Lower lobe of right lung (tissue), 2 donors: ENCODE measurements around the gene MRPL34. TPM values are rescaled to one million over a fixed set of nuclear protein-coding genes. Genes with fewer than 3 reads are reported as not detected.

Source experiments
- ATAC-seq, 2 donors: fragments of 200-7000 bp; cut with Tn5 transposase; one replicate each; pipeline ENCODE4 v1.9.1; 2020 to 2022; ENCODE audit warnings: mild to moderate bottlenecking in 2 of 2, moderate library complexity in 2 of 2
- DNase-seq: peaks from one replicate; pipeline ENCODE4 v3.0.0-alpha.2; 2020
- H3K27ac ChIP-seq: fragments of 200-600 bp; one replicate; pipeline ENCODE4 v1.8.0; 2022
- H3K27me3 ChIP-seq: fragments of 200-600 bp; one replicate; pipeline ENCODE4 v1.8.0; 2022; ENCODE audit warnings: low read depth
- H3K36me3 ChIP-seq: fragments of 200-600 bp; one replicate; pipeline ENCODE4 v1.8.0; 2022; ENCODE audit warnings: mild to moderate bottlenecking
- H3K4me1 ChIP-seq: fragments of 200-600 bp; one replicate; pipeline ENCODE4 v1.8.0; 2022
- H3K4me3 ChIP-seq: fragments of 200-600 bp; one replicate; pipeline ENCODE4 v1.8.0; 2022; ENCODE audit warnings: mild to moderate bottlenecking
- H3K9me3 ChIP-seq: fragments of 200-600 bp; one replicate; pipeline ENCODE4 v1.8.0; 2022
- intact Hi-C: fragments of 100-400 bp; cut with DNase I; formaldehyde crosslinking; loops from one replicate; pipeline ENCODE4 v1.11.0; 2022
- total RNA-seq: library from RNA; stranded (reverse); fragmentation: NEBNext Ultra II Directional; extraction: Animal tissue kit (Norgen Biotek cat#: 25700); gene quantifications from one replicate; pipeline ENCODE4 v1.2.1, GENCODE V29; 2021
- TF ChIP-seq, protein P1 (sequence below): fragments of 200-600 bp; IDR thresholded peaks from one replicate; pipeline ENCODE4 v1.8.0; 2022; ENCODE audit warnings: antibody characterized with exemption, mild to moderate bottlenecking
- donor health status: DM: no; HTN: yes; CAD: no; lungs with severe emphysema.

Gene MRPL34
- total RNA-seq, 1 donor from 2014 or later, result 68.3 TPM

DNA sequence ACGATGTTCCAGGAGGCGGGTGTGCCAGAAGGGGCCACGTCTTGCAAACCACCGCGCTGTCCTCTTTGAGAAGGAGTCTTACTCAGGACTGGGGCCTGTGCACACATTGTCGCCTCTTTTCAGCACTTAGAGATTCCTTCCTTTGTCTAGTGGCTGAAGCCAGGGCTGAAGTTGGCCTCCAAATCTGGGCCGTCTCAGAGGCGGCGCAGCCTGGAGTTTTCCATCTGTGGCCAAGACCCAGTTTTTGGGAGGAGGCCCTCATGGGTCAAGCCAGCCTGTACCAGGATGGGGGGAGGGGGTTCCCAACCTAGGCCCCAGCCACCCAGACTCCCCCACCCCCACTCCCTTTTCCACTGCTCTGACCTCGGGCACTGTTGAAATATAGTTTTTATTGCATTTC, 17.2 kb downstream of the MRPL34 start:
- Histone ChIP-seq H3K9me3 (no peaks in the 10 kb centered on the region), H3K4me3 (no peak overlapping the region), H3K4me1 (peaks cover 4% of the 10 kb centered on the region), H3K27me3 (no peaks in the 10 kb centered on the region), H3K27ac (no peak overlapping the region), H3K36me3 (peaks cover 35% of the 10 kb centered on the region)
- intact Hi-C loops, result no loop called here
- TF ChIP-seq, protein P1, sequence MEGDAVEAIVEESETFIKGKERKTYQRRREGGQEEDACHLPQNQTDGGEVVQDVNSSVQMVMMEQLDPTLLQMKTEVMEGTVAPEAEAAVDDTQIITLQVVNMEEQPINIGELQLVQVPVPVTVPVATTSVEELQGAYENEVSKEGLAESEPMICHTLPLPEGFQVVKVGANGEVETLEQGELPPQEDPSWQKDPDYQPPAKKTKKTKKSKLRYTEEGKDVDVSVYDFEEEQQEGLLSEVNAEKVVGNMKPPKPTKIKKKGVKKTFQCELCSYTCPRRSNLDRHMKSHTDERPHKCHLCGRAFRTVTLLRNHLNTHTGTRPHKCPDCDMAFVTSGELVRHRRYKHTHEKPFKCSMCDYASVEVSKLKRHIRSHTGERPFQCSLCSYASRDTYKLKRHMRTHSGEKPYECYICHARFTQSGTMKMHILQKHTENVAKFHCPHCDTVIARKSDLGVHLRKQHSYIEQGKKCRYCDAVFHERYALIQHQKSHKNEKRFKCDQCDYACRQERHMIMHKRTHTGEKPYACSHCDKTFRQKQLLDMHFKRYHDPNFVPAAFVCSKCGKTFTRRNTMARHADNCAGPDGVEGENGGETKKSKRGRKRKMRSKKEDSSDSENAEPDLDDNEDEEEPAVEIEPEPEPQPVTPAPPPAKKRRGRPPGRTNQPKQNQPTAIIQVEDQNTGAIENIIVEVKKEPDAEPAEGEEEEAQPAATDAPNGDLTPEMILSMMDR, result no peak
- DNase-seq (no peak), ATAC-seq (no peak)

DNA sequence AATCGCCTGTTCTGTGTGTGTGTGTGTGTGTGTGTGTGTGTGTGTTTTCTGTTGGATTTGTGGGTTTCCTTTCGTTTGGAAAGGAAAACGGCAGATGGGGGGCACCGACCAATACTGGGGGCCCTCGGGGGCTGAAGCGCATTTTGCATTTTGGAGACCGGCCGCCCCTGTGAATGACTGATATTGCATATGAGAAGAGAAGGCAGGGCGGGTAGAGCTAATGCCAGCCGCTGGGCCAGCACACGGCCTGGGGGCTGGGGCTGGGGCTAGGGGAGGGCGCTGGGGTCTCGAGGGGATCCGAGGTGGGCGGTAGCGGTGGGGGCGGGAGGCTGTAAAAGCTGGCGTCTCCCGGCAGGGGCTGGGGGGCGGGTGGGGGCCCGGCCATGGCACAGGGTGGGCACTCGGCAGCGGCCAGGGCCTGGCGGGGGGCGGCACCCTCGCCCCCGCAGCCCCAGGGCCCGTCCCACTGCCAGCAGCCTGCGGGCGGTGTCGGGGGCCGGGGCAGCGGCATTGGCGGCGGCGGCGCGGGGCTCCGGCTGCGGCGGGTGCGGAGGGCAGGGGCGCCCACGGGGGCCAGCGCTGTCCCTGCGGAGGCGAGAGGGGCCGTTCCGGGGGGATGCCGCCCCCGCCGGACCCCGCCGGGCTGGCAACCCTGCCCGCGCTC, 17.8 kb downstream of the MRPL34 start:
- H3K36me3 ChIP-seq, result peaks cover 35% of the 10 kb centered on the region
- no peaks in the 10 kb centered on the region for H3K9me3 ChIP-seq
- H3K4me1 ChIP-seq, result peaks cover 4% of the 10 kb centered on the region
- no peak overlapping the region for H3K4me3 ChIP-seq
- TF ChIP-seq, protein P1, result no peak
- intact Hi-C loops, result no loop called here
- no peak for DNase-seq
- no peaks in the 10 kb centered on the region for H3K27me3 ChIP-seq
- no peak overlapping the region for H3K27ac ChIP-seq
- no peak for ATAC-seq

DNA sequence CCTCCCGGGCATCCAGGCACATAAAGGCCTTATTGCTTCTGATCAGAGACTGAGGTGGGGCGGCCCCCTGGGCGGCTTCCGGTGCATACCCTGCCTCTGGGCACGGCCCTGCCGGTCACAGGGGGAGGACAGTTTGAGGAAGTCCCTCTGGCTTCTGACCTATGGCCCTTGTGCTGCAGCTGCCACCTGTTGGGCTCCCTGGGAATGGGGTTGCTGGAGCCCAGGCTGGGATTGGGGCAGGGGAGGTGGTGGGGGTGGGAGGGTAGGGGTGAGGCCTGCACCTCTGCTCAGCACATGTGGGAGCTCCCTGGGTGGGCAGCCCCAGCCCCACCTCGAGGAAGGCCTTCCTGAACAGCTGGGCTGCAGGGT, 18.3 kb downstream of the MRPL34 start:
- no peak overlapping the region for H3K4me3 ChIP-seq
- intact Hi-C loops, result no loop called here
- H3K36me3 ChIP-seq, result peaks cover 33% of the 10 kb centered on the region

DNA sequence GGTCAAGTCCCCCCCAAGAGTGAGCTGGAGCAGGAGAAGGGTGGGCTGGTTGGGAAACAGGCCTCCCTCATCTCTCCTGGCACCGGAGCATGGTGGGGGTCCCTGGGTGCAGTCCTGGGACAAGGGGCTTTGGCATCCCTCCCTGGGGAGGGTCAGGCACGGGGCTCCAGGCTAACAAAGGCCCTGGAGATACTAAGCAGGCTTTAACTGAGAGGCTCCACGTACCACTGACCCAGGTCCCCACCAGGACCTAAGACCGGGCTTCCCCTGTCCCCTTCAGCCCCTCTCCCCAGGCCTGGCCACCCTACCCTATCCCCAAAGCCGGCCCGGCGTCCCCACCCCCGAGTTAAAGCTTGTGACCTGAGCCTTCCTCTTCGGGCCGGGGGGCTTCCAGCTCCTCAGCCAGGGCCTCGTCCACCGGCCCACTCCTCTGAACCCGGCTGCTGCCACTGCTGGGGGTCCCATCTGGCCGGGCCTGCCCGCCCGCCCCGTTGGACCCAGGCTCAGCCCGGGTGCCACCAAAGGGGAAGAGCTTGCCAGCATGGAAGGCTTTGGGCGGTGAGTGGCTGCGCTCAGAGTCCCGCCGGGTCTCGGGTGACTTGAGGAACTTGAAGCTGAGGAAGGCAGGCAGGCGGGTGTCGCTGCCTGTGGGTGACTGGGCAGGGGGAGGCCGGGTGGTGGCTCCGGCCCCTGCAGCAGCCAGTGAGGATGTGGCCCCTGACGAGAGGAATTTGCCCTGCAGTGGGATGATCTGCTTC, 18.9 kb downstream of the MRPL34 start:
- Histone ChIP-seq H3K27me3 (peaks cover 6% of the 10 kb centered on the region), H3K27ac (no peak overlapping the region), H3K9me3 (no peaks in the 10 kb centered on the region), H3K4me1 (peaks cover 12% of the 10 kb centered on the region), H3K4me3 (no peak overlapping the region), H3K36me3 (peaks cover 27% of the 10 kb centered on the region)
- ATAC-seq, result no peak
- intact Hi-C loops, result no loop called here
- TF ChIP-seq, protein P1, result no peak
- no peak for DNase-seq

More for the DNA sequence above, 18.3 kb downstream of the MRPL34 start:
- DNase-seq (peak; percentile 70), ATAC-seq (no peak)
- Histone ChIP-seq H3K27me3 (peaks cover under 1% of the 10 kb centered on the region), H3K4me1 (peaks cover 6% of the 10 kb centered on the region), H3K9me3 (no peaks in the 10 kb centered on the region), H3K27ac (no peak overlapping the region)
- TF ChIP-seq, protein P1, result no peak

DNA sequence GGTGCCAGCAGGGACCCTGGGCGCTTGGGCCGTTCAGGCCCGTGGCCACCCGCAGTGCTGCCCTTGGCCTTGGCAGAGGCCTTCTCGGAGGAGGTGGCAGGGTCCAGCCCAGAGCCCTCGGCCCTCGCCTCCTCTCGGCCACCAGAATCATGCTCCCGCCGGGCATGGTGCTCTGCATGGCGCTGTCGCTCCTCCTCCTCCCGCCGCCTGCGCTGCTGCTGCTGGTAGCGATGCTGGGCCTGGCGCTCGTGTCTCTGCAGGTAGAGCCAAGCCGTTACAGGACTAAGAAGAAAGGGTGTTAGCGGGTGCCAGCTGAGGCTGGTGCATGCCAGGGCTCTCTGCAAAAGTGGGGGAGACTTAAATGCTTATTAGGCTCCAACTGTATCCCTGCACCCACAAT, 19.5 kb downstream of the MRPL34 start:
- Histone ChIP-seq H3K36me3 (peaks cover 21% of the 10 kb centered on the region), H3K27me3 (peaks cover 9% of the 10 kb centered on the region), H3K4me1 (peaks cover 14% of the 10 kb centered on the region), H3K4me3 (no peak overlapping the region), H3K9me3 (no peaks in the 10 kb centered on the region), H3K27ac (no peak overlapping the region)
- no peak for DNase-seq
- no peak for ATAC-seq
- TF ChIP-seq, protein P1, result no peak
- intact Hi-C loops, result no loop called here
